GM10847 (cell line): ENCODE measurements around the gene UGT1A1.

Experiments used
- POLR2A ChIP-seq: IDR thresholded peaks from 2 replicates; pipeline ENCODE4 v1.6.1; 2011; ENCODE audit not compliant: insufficient read length; ENCODE audit errors: extremely low read depth

UGT1A1 gene

GRCh38 chr2:233791151-233791882, 31.2 kb downstream of the UGT1A1 start:
- no peak for TF ChIP-seq POLR2A

DNA sequence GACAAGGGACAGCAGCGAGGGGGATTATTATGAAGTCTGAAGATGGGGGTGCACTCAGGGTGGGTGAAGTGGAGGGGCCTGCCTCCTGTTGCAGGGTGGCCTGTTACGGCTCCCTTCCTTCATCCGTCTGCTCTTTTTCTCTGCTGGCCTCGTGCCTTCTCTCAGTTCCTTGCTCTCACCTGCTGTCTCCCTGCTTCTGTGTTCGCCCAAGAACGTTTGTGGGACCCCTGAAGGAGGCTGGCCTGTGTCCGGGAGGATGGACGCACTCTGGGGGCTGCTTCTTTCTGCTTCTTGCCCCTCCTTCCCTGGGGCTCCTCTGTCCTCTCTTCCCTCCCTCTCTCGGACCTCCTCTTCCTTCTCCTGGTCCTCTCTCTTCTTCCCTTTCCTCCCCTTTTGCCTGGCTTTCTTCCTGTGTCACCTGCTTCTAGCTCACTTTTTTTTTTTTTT, 31.8 kb downstream of the UGT1A1 start:
- no peak for TF ChIP-seq POLR2A

GRCh38 chr2:233792720-233793119, 32.6 kb downstream of the UGT1A1 start:
- TF ChIP-seq POLR2A = no peak

GRCh38 chr2:233793465-233794127, 33.5 kb downstream of the UGT1A1 start:
- no peak for TF ChIP-seq POLR2A

GRCh38 chr2:233794128-233794658, 34.1 kb downstream of the UGT1A1 start:
- TF ChIP-seq POLR2A = no peak

DNA sequence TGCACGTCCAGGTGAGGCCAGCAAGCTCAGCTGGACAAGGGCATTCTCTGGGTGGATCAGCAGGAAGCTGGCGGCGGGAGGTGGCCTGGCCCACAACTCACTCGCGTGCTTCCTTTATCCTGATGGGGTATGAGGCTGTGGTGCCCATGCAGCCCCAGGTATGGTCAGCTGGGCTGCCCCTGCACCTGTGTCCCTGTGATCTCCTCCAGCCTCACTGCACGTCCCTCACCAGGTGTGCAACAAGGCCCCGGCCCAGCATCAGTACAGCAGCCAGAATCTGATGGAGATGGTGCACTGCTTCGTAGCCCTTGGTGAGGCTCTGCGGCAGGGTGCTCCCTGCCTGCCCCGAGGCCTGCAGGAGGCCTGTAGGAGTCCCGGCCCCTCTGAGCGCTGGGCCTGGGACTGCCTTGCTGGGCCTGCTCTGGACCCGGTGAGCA, 35.7 kb downstream of the UGT1A1 start:
- TF ChIP-seq POLR2A = no peak

GRCh38 chr2:233796254-233796653, 36.2 kb downstream of the UGT1A1 start:
- no peak for TF ChIP-seq POLR2A

GRCh38 chr2:233798335-233799086, 38.4 kb downstream of the UGT1A1 start:
- no peak for TF ChIP-seq POLR2A

- no peak for TF ChIP-seq POLR2A
Observed at GRCh38 chr2:233799087-233799665, 39.1 kb downstream of the UGT1A1 start.

DNA sequence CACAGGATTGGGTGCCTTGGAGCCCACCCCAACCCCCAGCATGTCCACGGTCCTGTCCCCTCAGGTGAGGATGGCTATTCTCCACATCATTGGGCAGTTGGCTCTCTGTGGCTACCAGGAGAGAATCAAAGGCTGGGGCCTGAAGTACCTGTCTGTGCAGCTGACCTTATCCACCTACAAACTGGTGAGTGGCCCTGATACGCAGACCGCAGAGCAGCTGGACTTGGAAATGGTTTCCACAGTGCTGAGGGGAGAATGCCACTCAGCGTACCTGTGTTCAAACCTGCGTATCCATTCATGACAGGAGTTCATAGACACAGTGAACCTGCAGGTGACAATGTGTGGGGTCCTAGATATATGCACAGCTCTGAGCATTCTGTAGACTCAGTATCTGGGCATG, 39.6 kb downstream of the UGT1A1 start:
- TF ChIP-seq POLR2A = no peak

DNA sequence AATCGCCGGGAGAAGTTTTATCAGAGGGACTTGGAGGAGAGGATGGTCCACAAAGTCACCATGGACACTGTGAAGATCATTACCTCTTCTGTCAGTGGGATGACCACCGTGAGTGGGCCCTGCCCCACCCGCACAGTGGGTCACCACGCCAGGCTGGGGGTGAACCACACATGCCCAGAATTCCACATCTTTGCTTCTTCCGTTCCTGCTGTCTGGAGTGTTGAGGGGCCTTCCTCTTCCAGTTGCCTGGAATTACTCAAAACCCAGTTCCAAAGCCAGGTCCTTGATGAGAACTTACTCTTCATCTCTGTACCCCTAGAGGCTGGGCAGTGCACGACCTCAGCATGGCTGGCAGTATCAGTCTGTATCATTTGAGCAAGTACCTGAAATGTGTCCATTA, 40.1 kb downstream of the UGT1A1 start:
- no peak for TF ChIP-seq POLR2A

DNA sequence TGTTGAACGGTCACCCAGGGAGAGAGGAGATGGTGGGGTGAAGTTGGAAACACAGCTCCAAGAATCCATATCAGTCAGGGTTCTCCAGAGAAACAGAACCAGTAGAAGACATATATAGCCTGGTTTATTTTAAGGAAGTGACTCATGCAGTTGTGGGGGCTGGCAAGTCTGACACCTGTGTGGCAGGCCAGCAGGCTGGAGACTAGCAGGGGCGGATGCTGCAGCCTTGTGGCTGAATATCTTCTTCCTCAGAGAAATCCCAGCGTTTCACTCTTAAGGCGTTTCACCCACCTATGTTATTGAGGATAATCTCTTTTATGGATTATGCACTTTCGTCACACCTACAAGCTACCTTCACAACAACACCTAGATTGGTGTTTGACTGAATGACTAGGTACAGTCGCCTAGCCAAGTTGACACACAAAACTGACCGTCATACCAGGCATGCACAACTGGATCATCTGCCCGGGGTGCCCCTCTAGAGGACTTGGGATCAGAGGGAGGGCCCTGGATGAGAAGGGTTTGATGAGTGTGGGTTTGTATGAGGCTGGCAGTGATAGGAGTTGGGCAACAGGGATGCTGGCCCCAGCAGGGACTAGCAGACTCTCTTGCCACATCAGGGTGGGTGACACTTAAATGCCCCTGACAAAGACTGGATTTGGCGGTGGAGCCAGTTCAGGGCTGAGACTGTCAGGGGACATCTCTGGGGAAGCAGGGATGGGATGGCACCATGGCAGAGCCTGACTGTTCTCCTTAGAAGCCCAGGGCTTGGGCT, 41.5 kb downstream of the UGT1A1 start:
- no peak for TF ChIP-seq POLR2A

- TF ChIP-seq POLR2A = no peak
Observed at GRCh38 chr2:233802132-233802815, 42.2 kb downstream of the UGT1A1 start.
